ENCODE data around the gene ENTPD7. TPM values are rescaled to one million over a fixed set of nuclear protein-coding genes. Genes with fewer than 3 reads are reported as not detected.
"Not testable (repeated sequence)": the region's sequence is repeated elsewhere in the genome, so short reads cannot be mapped to it uniquely, and the experiment has no call there.

The ENTPD7 gene
- total RNA-seq, 1 donor from 2014 or later, result 6.2 TPM

DNA sequence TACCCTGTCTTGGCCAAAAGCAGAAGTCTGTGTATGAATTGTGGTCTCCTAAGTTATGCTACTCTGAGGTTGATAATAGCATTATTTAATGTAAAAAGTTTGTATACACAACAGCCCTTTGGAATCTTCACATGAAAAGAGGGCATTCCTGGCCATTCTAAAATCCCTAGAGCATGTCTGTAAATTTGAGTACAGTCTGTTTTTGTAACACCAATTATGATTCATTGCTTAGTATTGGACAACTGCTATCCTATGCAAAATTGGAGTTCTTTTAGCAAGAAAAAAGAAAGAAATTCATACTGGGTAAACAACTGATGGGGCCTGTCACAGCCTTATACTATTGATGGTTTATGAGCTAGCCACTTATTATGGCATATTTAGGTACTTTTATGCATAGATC, 82.9 kb downstream of the ENTPD7 start:
- ATAC-seq (ENCODE audit: low read depth), result no peak
- ChIA-PET POLR2A (no interaction called here), CTCF (no interaction called here)
- TF ChIP-seq, protein P1, sequence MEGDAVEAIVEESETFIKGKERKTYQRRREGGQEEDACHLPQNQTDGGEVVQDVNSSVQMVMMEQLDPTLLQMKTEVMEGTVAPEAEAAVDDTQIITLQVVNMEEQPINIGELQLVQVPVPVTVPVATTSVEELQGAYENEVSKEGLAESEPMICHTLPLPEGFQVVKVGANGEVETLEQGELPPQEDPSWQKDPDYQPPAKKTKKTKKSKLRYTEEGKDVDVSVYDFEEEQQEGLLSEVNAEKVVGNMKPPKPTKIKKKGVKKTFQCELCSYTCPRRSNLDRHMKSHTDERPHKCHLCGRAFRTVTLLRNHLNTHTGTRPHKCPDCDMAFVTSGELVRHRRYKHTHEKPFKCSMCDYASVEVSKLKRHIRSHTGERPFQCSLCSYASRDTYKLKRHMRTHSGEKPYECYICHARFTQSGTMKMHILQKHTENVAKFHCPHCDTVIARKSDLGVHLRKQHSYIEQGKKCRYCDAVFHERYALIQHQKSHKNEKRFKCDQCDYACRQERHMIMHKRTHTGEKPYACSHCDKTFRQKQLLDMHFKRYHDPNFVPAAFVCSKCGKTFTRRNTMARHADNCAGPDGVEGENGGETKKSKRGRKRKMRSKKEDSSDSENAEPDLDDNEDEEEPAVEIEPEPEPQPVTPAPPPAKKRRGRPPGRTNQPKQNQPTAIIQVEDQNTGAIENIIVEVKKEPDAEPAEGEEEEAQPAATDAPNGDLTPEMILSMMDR (IDR thresholded peaks at IDR 0.05), result no peak
- no peak overlapping the region for H3K4me3 Mint-ChIP-seq
- no peak for DNase-seq
- intact Hi-C loops (cut with micrococcal nuclease), result no loop called here
- H3K27ac Mint-ChIP-seq, result no peak overlapping the region
- H3K9me3 Mint-ChIP-seq, result peaks cover 15% of the 10 kb centered on the region
- H3K36me3 Mint-ChIP-seq (ENCODE audit: low read depth), result peaks cover 85% of the 10 kb centered on the region
- H3K4me1 Mint-ChIP-seq, result no peaks in the 10 kb centered on the region
- H3K27me3 Mint-ChIP-seq, result no peaks in the 10 kb centered on the region

DNA sequence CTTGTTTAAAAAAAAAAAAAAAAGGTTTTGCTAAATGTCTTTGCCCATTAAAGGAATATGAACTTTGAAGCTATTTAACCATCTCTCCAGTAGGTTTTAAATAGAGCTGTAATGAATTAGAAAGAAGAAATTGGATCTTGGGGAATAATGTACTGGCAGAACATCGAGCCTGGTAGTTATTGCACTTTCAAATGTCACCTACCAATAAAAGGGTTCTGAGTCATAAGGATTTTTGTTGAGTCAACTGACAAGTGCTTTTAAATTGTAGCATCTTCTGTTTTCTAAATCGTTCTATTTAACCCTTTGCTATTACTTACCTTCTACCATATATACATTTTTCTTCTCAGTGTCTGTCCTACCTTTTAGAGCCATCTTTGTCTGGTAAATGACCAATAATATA, 83.4 kb downstream of the ENTPD7 start:
- TF ChIP-seq, protein P1 (IDR thresholded peaks at IDR 0.05), result no peak
- no peak for ATAC-seq (ENCODE audit: low read depth)
- DNase-seq, result no peak
- Mint-ChIP-seq H3K9me3 (peaks cover 15% of the 10 kb centered on the region), H3K36me3 (ENCODE audit: low read depth) (peaks cover 83% of the 10 kb centered on the region), H3K4me3 (no peak overlapping the region), H3K27me3 (no peaks in the 10 kb centered on the region), H3K4me1 (no peaks in the 10 kb centered on the region), H3K27ac (no peak overlapping the region)
- intact Hi-C loops (cut with micrococcal nuclease), result no loop called here
- ChIA-PET POLR2A (no interaction called here), CTCF (no interaction called here)

DNA sequence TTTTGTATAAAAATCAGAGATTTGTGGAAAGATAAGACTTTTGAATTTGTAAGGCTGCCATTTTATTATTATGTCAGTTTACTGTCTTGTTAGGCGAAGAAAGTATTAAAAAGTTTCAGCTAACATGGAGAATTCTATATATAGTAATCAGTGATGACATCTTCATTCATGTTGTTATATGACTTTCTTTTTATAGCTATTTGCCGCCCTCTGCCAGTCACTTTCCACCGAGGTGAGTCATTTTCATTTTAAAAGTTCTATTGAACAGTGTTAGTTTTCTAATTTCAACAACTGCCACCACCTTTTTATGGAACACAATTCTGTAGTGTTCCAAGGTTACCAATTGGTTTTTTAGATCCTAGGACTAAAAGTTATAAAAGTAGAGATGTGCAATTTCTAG, 84.5 kb downstream of the ENTPD7 start:
- Mint-ChIP-seq H3K9me3 (peaks cover 15% of the 10 kb centered on the region), H3K27me3 (no peaks in the 10 kb centered on the region), H3K4me1 (no peaks in the 10 kb centered on the region), H3K27ac (no peak overlapping the region), H3K36me3 (ENCODE audit: low read depth) (peaks cover 87% of the 10 kb centered on the region), H3K4me3 (no peak overlapping the region)
- intact Hi-C loops (cut with micrococcal nuclease), result no loop called here
- ATAC-seq (ENCODE audit: low read depth), result no peak
- no peak for DNase-seq
- TF ChIP-seq, protein P1 (IDR thresholded peaks at IDR 0.05), result no peak
- ChIA-PET POLR2A (no interaction called here), CTCF (no interaction called here)

DNA sequence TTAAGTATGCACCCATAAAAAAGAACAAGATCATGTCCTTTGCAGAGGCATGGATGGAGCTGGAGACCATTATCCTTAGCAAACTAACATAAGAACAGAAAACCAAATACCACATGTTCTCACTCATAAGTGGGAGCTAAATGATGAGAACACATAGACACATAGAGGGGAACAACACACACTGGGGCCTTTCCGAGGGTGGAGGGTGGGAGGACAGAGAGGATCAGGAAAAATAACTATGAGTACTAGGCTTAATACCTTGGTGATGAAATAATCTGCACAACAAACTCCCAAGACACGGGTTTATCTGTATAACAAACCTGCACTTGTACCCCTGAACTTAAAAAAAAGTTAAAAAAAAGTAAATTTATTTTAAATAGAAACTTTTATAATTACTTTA, 86.9 kb downstream of the ENTPD7 start:
- H3K27ac Mint-ChIP-seq; H3K4me1 Mint-ChIP-seq; CTCF ChIA-PET; intact Hi-C loops (cut with micrococcal nuclease); H3K27me3 Mint-ChIP-seq; POLR2A ChIA-PET; ATAC-seq (ENCODE audit: low read depth); H3K9me3 Mint-ChIP-seq; H3K4me3 Mint-ChIP-seq; DNase-seq: not testable (repeated sequence)
- H3K36me3 Mint-ChIP-seq (ENCODE audit: low read depth), result peaks cover 84% of the 10 kb centered on the region

DNA sequence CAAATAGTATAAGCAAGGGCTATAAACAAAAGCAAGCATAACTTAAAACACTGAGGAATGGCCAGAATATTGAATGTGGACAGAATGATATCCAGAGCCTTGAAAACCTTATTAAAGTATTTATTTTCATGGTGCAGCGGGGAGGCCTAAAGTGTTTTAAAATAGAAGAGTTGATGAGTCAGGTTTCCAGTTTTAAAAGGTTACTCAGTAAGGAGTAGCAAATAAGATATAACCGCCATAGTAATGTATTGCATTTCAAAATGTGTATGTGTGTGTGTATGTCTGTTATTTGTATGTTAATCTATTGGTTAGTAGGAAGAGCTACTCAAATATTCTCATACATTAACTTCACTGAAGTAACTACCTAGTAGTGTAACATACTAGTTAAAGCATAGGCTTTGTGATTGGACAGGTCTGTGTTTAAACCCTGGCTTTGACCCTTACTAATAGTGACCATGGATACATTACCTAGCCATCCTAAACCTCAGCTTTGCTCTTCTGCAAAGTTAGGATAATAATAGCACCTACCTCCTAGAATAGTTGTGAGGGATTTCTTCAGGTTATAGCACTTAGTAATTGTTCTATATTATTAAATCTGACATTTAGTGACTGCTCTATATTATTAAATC, 89.6 kb downstream of the ENTPD7 start:
- no peaks in the 10 kb centered on the region for H3K4me1 Mint-ChIP-seq
- H3K9me3 Mint-ChIP-seq, result no peaks in the 10 kb centered on the region
- intact Hi-C loops (cut with micrococcal nuclease), result no loop called here
- TF ChIP-seq, protein P1 (IDR thresholded peaks at IDR 0.05), result no peak
- H3K4me3 Mint-ChIP-seq, result no peak overlapping the region
- ChIA-PET CTCF (no interaction called here), POLR2A (no interaction called here)
- DNase-seq (no peak), ATAC-seq (ENCODE audit: low read depth) (no peak)
- no peak overlapping the region for H3K27ac Mint-ChIP-seq
- peaks cover 79% of the 10 kb centered on the region for H3K36me3 Mint-ChIP-seq (ENCODE audit: low read depth)
- no peaks in the 10 kb centered on the region for H3K27me3 Mint-ChIP-seq

DNA sequence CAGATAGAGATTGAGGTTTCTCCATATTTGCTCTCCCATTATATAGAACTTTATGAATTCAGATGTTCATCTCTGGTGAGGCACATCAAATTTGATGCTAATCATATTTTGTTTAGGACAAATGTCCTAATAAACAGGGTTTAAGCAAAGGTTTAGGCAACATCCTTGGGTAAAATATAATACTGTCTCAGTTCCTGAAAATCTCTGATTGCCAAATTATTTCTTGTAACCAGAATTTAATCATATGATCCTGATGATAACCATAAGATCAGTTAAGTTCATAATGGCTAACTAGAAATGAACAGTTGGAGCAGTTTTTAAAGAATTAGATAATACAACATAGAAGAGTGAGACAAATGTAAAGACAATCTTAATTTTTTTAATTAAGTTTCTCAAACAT, 91.3 kb downstream of the ENTPD7 start:
- H3K27ac Mint-ChIP-seq, result no peak overlapping the region
- intact Hi-C loops (cut with micrococcal nuclease), result no loop called here
- H3K4me3 Mint-ChIP-seq, result no peak overlapping the region
- DNase-seq (no peak), ATAC-seq (ENCODE audit: low read depth) (no peak)
- ChIA-PET POLR2A (no interaction called here), CTCF (no interaction called here)
- H3K36me3 Mint-ChIP-seq (ENCODE audit: low read depth), result peaks cover 82% of the 10 kb centered on the region
- no peaks in the 10 kb centered on the region for H3K27me3 Mint-ChIP-seq
- no peaks in the 10 kb centered on the region for H3K4me1 Mint-ChIP-seq
- TF ChIP-seq, protein P1 (IDR thresholded peaks at IDR 0.05), result no peak
- no peaks in the 10 kb centered on the region for H3K9me3 Mint-ChIP-seq

All from activated B cell treated with CpG ODN at 0.5 μM for 24 hours (primary cell).